HG02571 (cell line): ENCODE data around the gene FOXK1.
"Not testable (repeated sequence)": the region's sequence is repeated elsewhere in the genome, so short reads cannot be mapped to it uniquely, and the experiment has no call there.

Experiments
- ATAC-seq: cut with Tn5 transposase; IDR thresholded peaks from one replicate; pipeline ENCODE4 v1.9.1; 2021; ENCODE audit warnings: mild to moderate bottlenecking, moderate library complexity; ENCODE audit not compliant: unreplicated experiment

FOXK1 gene

DNA sequence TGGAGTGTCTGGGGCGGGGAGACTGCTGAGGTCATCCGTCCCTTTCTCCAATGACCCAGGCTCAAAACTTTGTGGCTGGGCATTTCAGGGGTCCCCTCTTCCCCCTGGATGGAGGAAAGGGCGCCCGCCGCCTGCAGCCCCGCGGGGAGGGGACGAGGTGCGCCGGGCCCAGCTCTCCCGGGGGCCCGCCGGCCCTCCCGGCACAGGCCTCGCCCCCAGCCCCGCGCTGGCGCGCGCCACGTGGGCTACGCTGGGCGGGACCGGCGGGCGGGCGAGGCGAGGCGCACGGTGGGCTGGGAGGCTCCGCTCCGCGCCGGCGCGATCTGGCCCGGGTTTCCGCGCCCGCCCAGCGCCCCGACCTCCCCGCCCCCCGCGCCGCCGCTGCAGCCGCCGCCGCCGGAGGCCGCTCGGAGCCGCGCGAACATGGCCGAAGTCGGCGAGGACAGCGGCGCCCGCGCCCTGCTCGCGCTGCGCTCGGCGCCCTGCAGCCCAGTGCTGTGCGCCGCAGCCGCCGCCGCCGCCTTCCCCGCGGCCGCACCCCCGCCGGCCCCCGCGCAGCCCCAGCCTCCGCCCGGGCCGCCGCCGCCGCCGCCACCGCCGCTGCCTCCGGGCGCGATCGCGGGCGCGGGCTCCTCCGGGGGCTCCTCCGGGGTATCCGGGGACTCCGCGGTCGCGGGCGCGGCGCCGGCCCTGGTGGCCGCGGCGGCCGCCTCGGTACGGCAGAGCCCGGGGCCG, at the start of gene FOXK1:
Gene FOXK1, plus strand, starts transcription at position 410 of the 735 bp plus-strand sequence. Its CDS starts 14 bp downstream, at position 424.
- ATAC-seq: peak; percentile 65

DNA sequence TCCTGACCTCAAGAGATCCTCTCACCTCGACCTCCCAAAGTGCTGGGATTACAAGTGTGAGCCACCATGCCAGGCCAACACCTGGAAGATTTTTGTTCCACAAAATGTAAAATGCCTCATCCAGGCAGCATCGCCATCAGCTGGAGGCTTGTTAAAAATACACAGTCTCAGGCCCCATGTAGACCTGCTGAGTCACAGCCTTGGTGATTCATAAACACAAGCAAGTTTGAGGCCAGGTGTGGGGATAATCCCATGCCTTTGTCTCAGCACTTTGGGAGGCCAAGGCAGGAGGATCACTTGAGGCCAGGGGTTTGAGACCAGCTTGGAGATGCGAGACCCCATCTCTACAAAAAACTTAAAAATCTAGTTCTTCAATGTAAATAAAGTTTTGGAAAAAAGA, 49.1 kb upstream of the FOXK1 start:
- no peak for ATAC-seq

DNA sequence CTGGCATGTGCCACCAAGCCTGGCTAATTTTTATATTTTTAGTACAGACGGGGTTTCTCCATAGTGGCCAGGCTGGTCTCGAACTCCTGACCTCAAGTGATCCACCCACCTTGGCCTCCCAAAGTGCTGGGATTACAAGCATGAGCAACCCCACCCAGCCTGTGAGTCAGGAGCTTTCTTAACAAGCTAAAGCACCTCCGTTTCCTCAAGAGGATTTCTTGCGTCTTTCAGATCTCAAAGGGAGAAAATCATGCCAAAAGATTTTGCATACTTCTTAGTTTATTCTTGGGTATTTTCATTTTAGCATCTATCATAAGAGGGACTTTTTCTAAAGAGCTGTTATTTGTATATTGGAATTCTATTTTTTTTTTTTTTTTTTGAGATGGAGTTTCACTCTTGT, 47.9 kb upstream of the FOXK1 start:
- ATAC-seq: no peak

DNA sequence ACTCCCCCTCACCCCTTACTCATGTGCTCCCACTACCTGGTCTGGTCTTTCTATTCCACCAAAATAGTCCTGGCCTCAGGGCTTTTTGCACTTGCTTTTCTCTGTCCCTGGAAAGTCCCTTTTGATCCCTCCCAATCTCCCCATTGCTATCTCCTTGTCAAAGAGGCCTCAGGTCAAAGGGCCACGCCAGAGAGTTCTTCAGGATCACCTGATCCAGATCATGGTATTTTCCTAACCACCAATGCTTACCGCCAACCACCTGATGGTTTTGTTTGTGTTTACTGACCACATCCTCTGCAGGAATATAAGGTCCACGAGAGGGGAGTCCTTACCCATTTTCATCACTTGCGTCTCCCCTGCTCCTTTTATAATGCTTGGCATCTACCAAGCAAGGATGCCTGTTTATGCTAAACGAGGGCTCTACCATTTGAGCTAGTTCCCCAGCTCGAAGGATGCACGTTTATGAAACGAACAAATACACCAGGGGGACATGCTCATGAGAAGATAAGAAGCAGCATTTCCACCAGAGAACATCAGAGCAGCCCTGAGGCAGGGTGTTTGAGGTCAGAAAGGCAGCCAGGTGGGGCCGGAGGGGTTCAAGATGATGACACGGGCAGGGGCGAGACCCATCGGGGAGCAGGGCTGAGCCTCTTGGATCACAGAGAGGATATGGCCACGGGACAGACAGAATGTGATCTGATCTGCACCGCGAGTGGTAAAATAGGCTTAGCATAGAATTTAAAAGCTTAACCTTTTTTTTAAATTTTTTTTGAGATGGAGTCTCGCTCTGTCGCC, 43.1 kb upstream of the FOXK1 start:
- no peak for ATAC-seq

DNA sequence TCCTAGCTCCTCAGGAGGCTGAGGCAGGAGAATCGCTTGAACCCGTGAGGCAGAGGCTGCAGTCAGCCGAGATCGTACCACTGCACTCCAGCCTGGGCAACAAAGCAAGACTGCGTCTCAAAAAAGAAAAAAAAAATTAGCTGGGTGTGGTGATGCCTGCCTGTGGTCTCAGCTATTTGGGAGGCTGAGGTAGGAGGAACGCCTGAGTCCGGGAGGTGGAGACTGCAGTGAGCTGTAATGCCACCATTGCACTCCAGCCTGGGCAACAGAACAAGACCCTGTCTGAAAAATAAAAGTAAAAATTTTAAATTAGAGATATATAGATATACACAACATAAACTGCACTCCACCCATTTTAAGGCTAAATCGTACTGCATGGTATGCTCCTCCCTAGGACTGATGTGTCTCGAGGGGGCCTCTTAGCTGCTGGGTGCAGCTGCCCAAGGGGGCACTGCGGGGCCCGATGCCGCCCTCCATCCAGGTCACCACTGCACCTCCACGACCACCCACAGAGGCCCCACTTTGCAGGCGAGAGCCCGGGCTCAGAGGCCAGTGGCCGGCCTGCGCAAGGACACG, 40.9 kb upstream of the FOXK1 start:
- ATAC-seq: no peak

- peak; percentile 78 for ATAC-seq
Measured at GRCh38 chr7:4641667-4642467, 40.2 kb upstream of the FOXK1 start.

DNA sequence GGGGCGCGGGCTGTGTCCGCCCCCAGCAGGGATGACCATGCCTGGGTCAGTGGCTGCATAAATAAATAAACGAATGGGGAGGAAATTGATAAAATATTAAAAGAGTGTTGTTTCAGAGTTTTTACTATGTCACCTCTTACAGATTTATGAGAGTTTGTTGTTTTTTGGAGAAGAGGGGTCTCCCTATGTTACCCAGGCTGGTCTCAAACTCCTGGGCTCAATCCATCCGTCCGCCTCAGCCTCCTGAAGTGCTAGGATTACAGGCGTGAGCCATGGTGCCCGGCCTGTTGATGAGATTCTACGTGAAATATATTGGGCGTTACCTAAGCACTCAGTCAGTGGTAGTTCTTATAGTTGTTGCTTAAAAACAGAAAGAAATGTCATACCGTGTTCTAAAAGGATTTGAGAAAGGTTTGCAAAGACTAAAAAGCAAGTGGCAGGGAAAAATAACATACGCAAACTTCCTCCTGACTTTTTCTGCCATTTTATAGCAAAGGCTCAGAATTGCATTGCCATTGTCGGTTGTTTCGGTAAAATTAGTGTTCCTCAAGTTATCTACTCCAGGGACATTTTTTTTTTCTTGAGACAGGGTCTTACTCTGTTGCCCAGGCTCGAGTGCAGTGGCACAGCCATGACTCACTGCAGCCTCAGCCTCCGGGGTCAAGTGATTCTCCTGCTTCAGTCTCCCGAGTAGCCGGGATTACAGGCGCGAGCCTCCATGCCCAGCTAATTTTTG, 39.5 kb upstream of the FOXK1 start:
- no peak for ATAC-seq

- ATAC-seq: not testable (repeated sequence)
Measured at GRCh38 chr7:4643204-4643471, 39.0 kb upstream of the FOXK1 start.

DNA sequence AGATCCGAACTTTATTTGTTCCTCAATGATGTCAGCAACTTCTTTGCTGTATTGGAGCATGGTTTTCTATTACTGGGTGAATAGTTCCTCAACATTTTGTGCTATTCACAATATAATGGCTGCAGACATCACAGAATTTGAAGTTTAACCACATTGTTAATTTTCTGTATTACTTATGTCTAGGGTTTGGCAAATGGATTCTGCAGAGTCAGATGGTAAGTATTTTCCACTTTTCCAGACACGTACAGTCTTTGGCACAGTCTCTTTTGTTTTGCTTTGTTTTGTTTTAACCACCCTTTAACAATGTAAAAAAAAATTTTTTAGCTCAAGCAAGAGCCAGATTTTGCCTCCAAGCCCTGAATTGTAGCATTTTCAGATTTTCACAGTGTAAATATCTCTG, 36.8 kb upstream of the FOXK1 start:
- ATAC-seq: no peak

- ATAC-seq: no peak
Measured at GRCh38 chr7:4648111-4648510, 34.0 kb upstream of the FOXK1 start.

DNA sequence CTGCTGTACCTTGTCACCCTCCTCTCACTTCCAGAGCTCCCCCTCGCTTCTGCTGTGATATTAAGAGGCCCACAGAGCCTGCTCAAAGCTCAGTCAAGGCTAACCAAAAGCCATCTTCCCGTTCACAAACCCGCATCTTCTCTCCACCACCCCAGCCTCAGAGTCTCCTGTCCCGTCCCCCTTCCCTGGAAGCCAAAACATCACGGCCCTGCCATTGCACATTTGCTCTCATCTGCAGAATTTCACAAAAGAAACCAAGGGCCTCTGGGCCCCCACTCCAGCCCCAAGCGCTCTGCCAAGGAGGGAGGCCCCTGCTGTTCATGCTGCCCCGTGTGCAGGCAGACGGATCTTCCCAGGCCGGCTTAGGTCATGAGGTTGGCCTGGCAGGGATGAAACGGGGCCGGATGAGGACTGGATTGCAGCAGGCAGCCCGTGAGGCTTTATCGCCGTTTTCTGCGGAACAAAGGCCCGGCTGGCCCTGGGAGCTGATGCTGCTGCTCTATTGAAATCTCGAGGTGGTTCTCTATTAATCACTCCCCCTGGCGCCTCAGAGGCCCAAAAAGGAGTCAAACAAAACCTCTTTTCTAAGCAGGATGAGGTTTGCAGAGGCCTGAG, 31.6 kb upstream of the FOXK1 start:
- no peak for ATAC-seq

DNA sequence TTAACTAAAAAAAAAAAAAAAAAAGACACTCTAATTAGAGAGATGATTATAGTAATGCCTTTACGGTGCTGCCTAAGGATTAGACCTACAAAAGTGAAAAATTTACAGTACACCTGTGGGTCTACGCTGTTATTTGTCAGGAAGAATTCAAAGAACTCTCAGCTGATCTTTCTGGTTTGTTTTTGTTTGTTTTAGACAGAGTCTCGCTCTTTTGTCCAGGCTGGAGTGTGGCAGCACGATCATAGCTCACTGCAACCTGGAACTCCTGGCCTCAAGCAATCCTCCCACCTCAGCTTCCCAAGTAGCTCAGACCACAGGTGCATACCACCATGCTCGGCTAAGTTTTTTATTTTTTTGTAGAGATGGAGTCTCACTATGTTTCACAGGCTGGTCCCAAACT, 28.3 kb upstream of the FOXK1 start:
- ATAC-seq: no peak

- ATAC-seq: no peak
Measured at GRCh38 chr7:4655311-4655710, 26.8 kb upstream of the FOXK1 start.

- ATAC-seq: no peak
Measured at GRCh38 chr7:4655896-4656295, 26.2 kb upstream of the FOXK1 start.

DNA sequence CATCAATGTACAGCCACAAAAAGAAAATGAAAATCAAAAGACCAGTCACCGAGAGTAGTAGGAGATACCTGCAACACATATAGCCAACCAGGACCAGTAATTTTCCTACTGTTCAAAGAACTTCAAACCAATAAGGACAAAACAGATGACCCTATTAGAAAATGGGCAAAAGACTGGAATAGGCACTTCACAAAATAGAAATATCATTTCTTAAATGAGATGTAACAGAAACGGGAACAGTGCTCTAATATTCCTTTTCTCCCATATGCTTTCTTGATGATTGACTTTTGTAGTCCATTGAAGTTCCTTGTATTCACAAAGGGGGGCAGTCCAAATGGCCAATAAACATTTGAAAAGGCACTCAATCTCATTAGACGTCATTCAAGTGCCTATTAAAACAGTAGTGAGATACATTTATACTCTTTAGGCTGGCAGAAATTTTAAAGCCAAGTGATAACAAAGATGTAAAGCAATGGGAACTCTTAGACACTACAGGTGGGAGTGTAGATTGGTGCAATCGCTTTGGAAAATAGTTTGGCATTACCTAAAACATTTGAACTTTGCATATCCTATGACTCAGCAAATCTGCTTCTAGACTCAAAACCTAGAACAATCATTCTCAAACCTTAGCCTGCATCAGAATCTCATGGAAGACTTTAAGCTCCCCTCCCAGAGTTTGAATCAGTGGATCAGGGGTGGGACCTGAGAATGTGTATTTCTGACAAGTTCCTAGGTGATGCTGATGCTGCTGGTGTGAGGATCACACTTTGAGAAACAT, 24.3 kb upstream of the FOXK1 start:
- no peak for ATAC-seq

DNA sequence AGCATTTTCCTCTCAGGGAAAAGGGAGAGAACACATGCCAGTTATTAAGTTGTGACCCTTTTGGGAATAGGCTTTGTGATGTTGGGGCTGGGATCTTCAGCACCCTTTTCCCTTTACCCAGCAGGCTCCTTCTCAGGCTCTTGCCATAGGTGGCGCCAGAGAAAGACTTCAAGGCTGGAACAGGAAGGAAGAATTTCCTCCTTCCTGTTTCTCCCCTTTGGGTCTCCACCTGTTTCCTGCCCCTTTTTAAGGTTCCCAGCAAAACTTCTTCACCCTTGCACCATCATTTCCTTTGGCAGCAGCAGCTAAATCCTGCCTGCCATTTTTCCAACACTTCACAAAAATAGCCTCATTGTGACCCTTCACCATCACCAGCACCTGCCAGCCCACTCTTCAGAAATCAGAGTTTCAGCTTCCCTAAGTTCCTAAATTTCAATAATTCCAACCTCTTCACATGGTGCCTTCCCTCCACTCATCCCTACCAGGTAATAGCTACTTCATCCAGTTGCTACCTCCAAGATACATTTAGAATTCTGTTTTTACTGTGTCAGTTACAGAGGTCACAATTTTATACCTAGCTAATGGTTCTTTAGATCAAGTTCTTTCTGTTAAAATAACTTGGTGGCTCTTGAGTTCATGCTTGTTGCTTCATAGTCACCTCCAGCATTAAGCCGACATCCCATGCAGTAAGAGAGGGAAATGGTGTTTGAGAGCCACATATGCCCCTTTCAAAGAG, 22.4 kb upstream of the FOXK1 start:
- no peak for ATAC-seq

DNA sequence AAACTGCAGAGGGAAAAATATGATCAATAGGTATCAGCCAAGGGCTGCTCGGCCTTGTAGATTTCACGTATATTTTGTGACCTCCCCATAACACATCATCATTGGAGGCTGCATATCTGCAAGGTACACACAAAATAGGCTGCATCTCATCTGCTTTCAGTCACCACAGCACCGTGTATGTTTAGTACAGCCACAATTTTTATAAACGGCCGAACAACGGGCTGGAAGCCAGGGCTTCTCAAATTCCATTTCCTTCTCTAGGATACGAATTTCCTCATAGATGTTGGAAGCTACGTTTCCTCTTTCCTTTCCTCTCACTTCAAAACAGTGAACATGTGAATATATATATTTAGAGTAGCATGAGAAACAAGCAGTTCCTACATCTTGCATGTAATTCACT, 20.2 kb upstream of the FOXK1 start:
- ATAC-seq: no peak

- ATAC-seq: no peak
Measured at GRCh38 chr7:4663239-4664018, 18.7 kb upstream of the FOXK1 start.
